Stomach (tissue), 9 donors: ENCODE results near the gene CMTM7. TPM values are rescaled to one million over a fixed set of nuclear protein-coding genes. Genes with fewer than 3 reads are reported as not detected.

ENCODE experiments used
- DNase-seq, 2 donors: peaks; one replicate each; pipeline versions ENCODE4 v3.0.0 to v3.0.0-alpha.2; 2013 to 2019
- H3K27ac ChIP-seq, 5 donors: fragments of 200-600 bp in 4 of 5; sonication (generic) in 4 of 5; one replicate each; pipeline ENCODE4 v1.5.1; 2013 to 2019; ENCODE audit warnings: mild to moderate bottlenecking in 1 of 5, moderate library complexity in 1 of 5
- H3K27me3 ChIP-seq, 3 donors: fragments of 200-600 bp; sonication (generic); one replicate each; pipeline ENCODE4 v1.5.1; 2017 to 2019; ENCODE audit warnings: mixed run types in 1 of 3
- H3K36me3 ChIP-seq, 4 donors: fragments of 200-600 bp; sonication (generic); 1 replicate in 3 of 4; 2 replicates in 1 of 4; pipeline ENCODE4 v1.5.1; 2016 to 2019
- H3K4me1 ChIP-seq, 4 donors: fragments of 200-600 bp; sonication (generic); one replicate each; pipeline ENCODE4 v1.5.1; 2016 to 2019
- H3K4me3 ChIP-seq, 4 donors: fragments of 200-600 bp; sonication (generic) in 3 of 4; one replicate each; pipeline ENCODE4 v1.5.1; 2016 to 2019; ENCODE audit warnings: mild to moderate bottlenecking in 1 of 4
- H3K9me3 ChIP-seq, 4 donors: fragments of 200-600 bp; sonication (generic); one replicate each; pipeline ENCODE4 v1.5.1; 2016 to 2019
- CTCF ChIP-seq, 7 experiments: fragments of 450-650 bp in 4 of 7; fragments of 200-600 bp in 3 of 7; sonication (generic) in 3 of 7; IDR thresholded peaks; one replicate each; pipeline ENCODE4 v1.5.1; 2016 to 2019; ENCODE audit warnings: antibody characterized with exemption in 7 of 7, control low read depth in 2 of 7, mild to moderate bottlenecking in 1 of 7
- EP300 ChIP-seq: sonication (generic); formaldehyde crosslinking; IDR thresholded peaks from one replicate; pipeline ENCODE4 v1.6.1; 2017; ENCODE audit warnings: antibody characterized with exemption
- POLR2A ChIP-seq, 4 donors: fragments of 450-650 bp; IDR thresholded peaks; one replicate each; pipeline ENCODE4 v1.6.1; 2016; ENCODE audit warnings: antibody characterized with exemption in 4 of 4, control low read depth in 2 of 4, mild to moderate bottlenecking in 1 of 4, moderate library complexity in 1 of 4
- POLR2AphosphoS5 ChIP-seq, 3 donors: sonication (generic); formaldehyde crosslinking; IDR thresholded peaks; one replicate each; pipeline ENCODE4 v1.6.1; 2016; ENCODE audit warnings: antibody characterized with exemption in 3 of 3
- WGBS, 5 donors: extraction: QIAGEN DNeasy Blood & Tissue Kit in 3 of 5; methylation state at CpG; one replicate each; pipeline versions ENCODE4 v1.1.5 to v1.1.7; 2013 to 2018; 5-methylcytosine and 5-hydroxymethylcytosine counted together
- intact Hi-C: fragments of 100-400 bp; cut with DNase I; formaldehyde crosslinking; loops from one replicate; pipeline ENCODE4 v1.15.1; 2023; ENCODE audit warnings: low total_unique reads
- polyA plus RNA-seq, 3 donors: library from polyadenylated mRNA; stranded (reverse); fragments of 200-250 nt; gene quantifications; one replicate each; pipeline ENCODE4 v1.2.3, GENCODE V29; 2013
- total RNA-seq, 5 donors: library from RNA; depleted of rRNA; stranded (reverse); fragments of >200 nt; gene quantifications; one replicate each; pipeline versions ENCODE4 v1.1.0 to v1.2.3, GENCODE V29; 2014 to 2016
- donor health status: healthy with polysubstance abuse.
- donor health status: Bipolar disorder and iron deficiency.
- donor health status: healthy.

The CMTM7 gene
- total and polyA plus RNA-seq, 8 donors = 3.1 to 54.9 (median 7.4) TPM; not detected in 1

GRCh38 chr3:32499585-32499984 is 107.9 kb downstream of the CMTM7 start:
- Histone ChIP-seq H3K36me3 (no peaks in the 10 kb centered on the region), H3K4me3 (no peak overlapping the region), H3K27ac (no peak overlapping the region), H3K9me3 (no peaks in the 10 kb centered on the region), H3K4me1 (peaks cover 14 to 62% (median 38%) of the 10 kb centered on the region in 4 donors), H3K27me3 (no peaks in the 10 kb centered on the region)
- WGBS, 5 donors = 72 to 81% (median 74%) methylated on average over 2 of the region's 2 CpGs
- TF ChIP-seq EP300 = no peak
- DNase-seq = no peak
- intact Hi-C loops = no loop called here

- TF ChIP-seq POLR2A (IDR thresholded peaks at IDR 0.05) (no peak), POLR2AphosphoS5 (IDR thresholded peaks at IDR 0.05) (no peak), CTCF (IDR thresholded peaks at IDR 0.05) (no peak), EP300 (no peak)
- Histone ChIP-seq H3K4me3 (peak overlapping the region in 1 of 4 donors; percentile 58), H3K27me3 (no peaks in the 10 kb centered on the region), H3K36me3 (no peaks in the 10 kb centered on the region), H3K4me1 (peaks cover 14 to 56% (median 38%) of the 10 kb centered on the region in 4 donors), H3K27ac (no peak overlapping the region), H3K9me3 (no peaks in the 10 kb centered on the region)
- WGBS, 5 donors = 60 to 76% (median 70%) methylated on average over 2 of the region's 2 CpGs
- DNase-seq = no peak
- intact Hi-C loops = no loop called here
Observed at GRCh38 chr3:32500231-32500630, 108.6 kb downstream of the CMTM7 start.

GRCh38 chr3:32500880-32501782 is 109.5 kb downstream of the CMTM7 start:
- Histone ChIP-seq H3K4me3 (peak overlapping the region; percentile 58 to 98 (median 93)), H3K36me3 (no peaks in the 10 kb centered on the region), H3K27me3 (no peaks in the 10 kb centered on the region), H3K27ac (peak overlapping the region in 4 of 5 donors; percentile 97 to 99 (median 98)), H3K9me3 (no peaks in the 10 kb centered on the region), H3K4me1 (peaks cover 14 to 49% (median 31%) of the 10 kb centered on the region in 4 donors)
- no peak for DNase-seq
- 72 to 84% (median 77%) methylated on average over 25 of the region's 25 CpGs for WGBS, 5 donors
- no peak for TF ChIP-seq POLR2A (IDR thresholded peaks at IDR 0.05)
- intact Hi-C loops = no loop called here

GRCh38 chr3:32501783-32502117 is 110.1 kb downstream of the CMTM7 start:
- no peak for TF ChIP-seq POLR2A (IDR thresholded peaks at IDR 0.05)
- no peak for TF ChIP-seq CTCF (IDR thresholded peaks at IDR 0.05)
- no peak for TF ChIP-seq EP300
- no peak for TF ChIP-seq POLR2AphosphoS5 (IDR thresholded peaks at IDR 0.05)
- peak overlapping the region; percentile 58 to 98 (median 93) for H3K4me3 ChIP-seq
- no peaks in the 10 kb centered on the region for H3K9me3 ChIP-seq
- no peak for DNase-seq
- intact Hi-C loops = no loop called here
- WGBS, 5 donors = 6 to 11% (median 7%) methylated on average over 4 of the region's 4 CpGs
- peak overlapping the region; percentile 97 to 99 (median 98) for H3K27ac ChIP-seq
- no peaks in the 10 kb centered on the region for H3K36me3 ChIP-seq
- H3K27me3 ChIP-seq = no peaks in the 10 kb centered on the region
- peaks cover 14 to 49% (median 27%) of the 10 kb centered on the region in 4 donors for H3K4me1 ChIP-seq

GRCh38 chr3:32502118-32502945 is 110.7 kb downstream of the CMTM7 start, which contains the start of gene CMTM6:
Gene CMTM6 (minus strand): TSS chr3:32502852. CDS start chr3:32502745, 107 bp downstream.
- no peak for TF ChIP-seq POLR2A (IDR thresholded peaks at IDR 0.05)
- TF ChIP-seq EP300 = no peak
- no peak for TF ChIP-seq CTCF (IDR thresholded peaks at IDR 0.05)
- peak in 2 of 3 donors; percentile 54 to 76 for TF ChIP-seq POLR2AphosphoS5 (IDR thresholded peaks at IDR 0.05)
- Histone ChIP-seq H3K9me3 (no peaks in the 10 kb centered on the region), H3K4me1 (peaks cover 14 to 51% (median 26%) of the 10 kb centered on the region in 4 donors), H3K27ac (peak within 1 kb of the TSS; percentile 97 to 99 (median 98)), H3K36me3 (no peaks in the 10 kb centered on the region), H3K4me3 (peak within 1 kb of the TSS; percentile 58 to 98 (median 93)), H3K27me3 (no peaks in the 10 kb centered on the region)
- intact Hi-C loops = no loop called here
- WGBS, 5 donors = 0% methylated on average over 33 to 61 of the region's 61 CpGs
- DNase-seq = peak; percentile 84 to 93
